Effector CD8-positive, alpha-beta T cell (primary cell): ENCODE measurements around the gene CNKSR3.
"Not testable (repeated sequence)": the region's sequence is repeated elsewhere in the genome, so short reads cannot be mapped to it uniquely, and the experiment has no call there.

Experiments
- DNase-seq: peaks from one replicate; lab custom pipeline; 2025; lab: John Stamatoyannopoulos, UW
- total RNA-seq, 4 experiments: gene quantifications; one replicate each; lab custom pipeline; 2026; lab: John Stamatoyannopoulos, UW

Gene CNKSR3
- 0 to 1.8 (median 0.22) reads per million in 4 experiments for total RNA-seq

- no peak for DNase-seq
Measured at GRCh38 chr6:154510144-154510905, at the start of gene CNKSR3. Gene CNKSR3, minus strand, starts transcription at chr6:154510685. Its CDS starts 571 bp downstream, at chr6:154510114.

- no peak for DNase-seq
Measured at GRCh38 chr6:154558984-154559383, 48.5 kb upstream of the CNKSR3 start.

- DNase-seq, result no peak
Measured at GRCh38 chr6:154558513-154558912, 48.0 kb upstream of the CNKSR3 start.

GRCh38 chr6:154555073-154555677 lies 44.7 kb upstream of the CNKSR3 start:
- DNase-seq, result no peak

GRCh38 chr6:154554491-154554890 lies 44.0 kb upstream of the CNKSR3 start:
- DNase-seq, result no peak

GRCh38 chr6:154550779-154551178 lies 40.3 kb upstream of the CNKSR3 start:
- no peak for DNase-seq

GRCh38 chr6:154549179-154549578 lies 38.7 kb upstream of the CNKSR3 start:
- DNase-seq, result no peak

GRCh38 chr6:154548130-154548830 lies 37.8 kb upstream of the CNKSR3 start:
- DNase-seq, result no peak

- DNase-seq, result no peak
Measured at GRCh38 chr6:154543628-154544027, 33.1 kb upstream of the CNKSR3 start.

GRCh38 chr6:154542747-154543146 lies 32.3 kb upstream of the CNKSR3 start:
- no peak for DNase-seq

GRCh38 chr6:154541837-154542236 lies 31.4 kb upstream of the CNKSR3 start:
- not testable (repeated sequence) for DNase-seq

GRCh38 chr6:154539593-154540269 lies 29.2 kb upstream of the CNKSR3 start:
- DNase-seq, result no peak

- no peak for DNase-seq
Measured at GRCh38 chr6:154538640-154539191, 28.2 kb upstream of the CNKSR3 start.

GRCh38 chr6:154537511-154538325 lies 27.2 kb upstream of the CNKSR3 start:
- DNase-seq, result no peak

GRCh38 chr6:154536999-154537398 lies 26.5 kb upstream of the CNKSR3 start:
- no peak for DNase-seq

- no peak for DNase-seq
Measured at GRCh38 chr6:154536255-154536654, 25.8 kb upstream of the CNKSR3 start.

GRCh38 chr6:154535851-154536250 lies 25.4 kb upstream of the CNKSR3 start:
- DNase-seq, result no peak

- no peak for DNase-seq
Measured at GRCh38 chr6:154535147-154535546, 24.7 kb upstream of the CNKSR3 start.

GRCh38 chr6:154534531-154534930 lies 24.0 kb upstream of the CNKSR3 start:
- no peak for DNase-seq

- no peak for DNase-seq
Measured at GRCh38 chr6:154532426-154532825, 21.9 kb upstream of the CNKSR3 start.

GRCh38 chr6:154529957-154530356 lies 19.5 kb upstream of the CNKSR3 start:
- no peak for DNase-seq
